Activated T-cell treated with anti-CD3 and anti-CD28 coated beads for 1 hour (primary cell): ENCODE data around the gene PLIN3.
"Not testable (repeated sequence)": the region's sequence is repeated elsewhere in the genome, so short reads cannot be mapped to it uniquely, and the experiment has no call there.

Source experiments
- DNase-seq: peaks from one replicate; pipeline ENCODE4 v3.0.0-alpha.2; 2020; ENCODE audit warnings: low read depth

PLIN3 gene, protein sequence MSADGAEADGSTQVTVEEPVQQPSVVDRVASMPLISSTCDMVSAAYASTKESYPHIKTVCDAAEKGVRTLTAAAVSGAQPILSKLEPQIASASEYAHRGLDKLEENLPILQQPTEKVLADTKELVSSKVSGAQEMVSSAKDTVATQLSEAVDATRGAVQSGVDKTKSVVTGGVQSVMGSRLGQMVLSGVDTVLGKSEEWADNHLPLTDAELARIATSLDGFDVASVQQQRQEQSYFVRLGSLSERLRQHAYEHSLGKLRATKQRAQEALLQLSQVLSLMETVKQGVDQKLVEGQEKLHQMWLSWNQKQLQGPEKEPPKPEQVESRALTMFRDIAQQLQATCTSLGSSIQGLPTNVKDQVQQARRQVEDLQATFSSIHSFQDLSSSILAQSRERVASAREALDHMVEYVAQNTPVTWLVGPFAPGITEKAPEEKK

DNA sequence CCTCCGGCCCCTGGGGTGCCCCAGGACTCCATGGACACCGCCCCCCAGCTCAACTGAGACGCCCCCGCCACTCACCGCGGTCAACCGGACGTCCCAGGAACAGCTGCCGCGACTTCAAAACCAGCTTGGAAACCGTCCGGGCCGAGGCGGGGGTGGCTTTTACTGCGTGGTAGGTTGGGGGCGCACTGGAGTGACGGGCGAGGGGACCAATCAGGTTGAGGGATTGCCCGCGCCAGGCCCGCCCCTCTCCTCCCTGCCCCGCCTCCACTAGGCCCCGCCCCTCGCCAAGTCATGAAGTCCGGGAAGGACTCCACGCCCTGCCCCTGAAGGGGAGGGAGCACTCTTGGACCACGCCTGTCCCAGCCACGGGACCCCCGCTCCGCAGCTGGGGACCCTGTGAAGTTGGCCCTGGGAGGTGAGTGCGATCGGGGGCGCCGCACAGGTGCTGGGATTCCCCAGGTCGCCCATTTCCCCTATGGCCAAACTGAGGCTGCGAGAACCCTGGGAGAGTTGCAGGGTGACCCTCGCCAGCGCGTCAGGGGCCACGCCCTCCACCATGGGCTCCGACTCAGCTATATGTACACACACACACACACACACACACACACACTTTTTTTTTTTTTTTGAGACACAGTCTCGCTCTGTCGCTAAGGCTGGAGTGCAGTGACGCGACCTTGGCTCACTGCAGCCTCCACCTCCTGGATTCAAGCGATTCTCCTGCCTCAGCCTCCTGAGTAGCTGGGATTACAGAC, at the start of gene PLIN3:
Gene PLIN3 (minus strand): TSS at position 134 of the 752 bp plus-strand sequence. CDS start 6,273 bp downstream, outside the sequence.
- DNase-seq: peak; percentile 92

- peak; percentile 30 for DNase-seq
These were observed 49.0 kb upstream of the PLIN3 start for GRCh38 chr19:4916292-4917082.

- peak; percentile 75 for DNase-seq
These were observed 47.5 kb upstream of the PLIN3 start for GRCh38 chr19:4914736-4915501.

DNA sequence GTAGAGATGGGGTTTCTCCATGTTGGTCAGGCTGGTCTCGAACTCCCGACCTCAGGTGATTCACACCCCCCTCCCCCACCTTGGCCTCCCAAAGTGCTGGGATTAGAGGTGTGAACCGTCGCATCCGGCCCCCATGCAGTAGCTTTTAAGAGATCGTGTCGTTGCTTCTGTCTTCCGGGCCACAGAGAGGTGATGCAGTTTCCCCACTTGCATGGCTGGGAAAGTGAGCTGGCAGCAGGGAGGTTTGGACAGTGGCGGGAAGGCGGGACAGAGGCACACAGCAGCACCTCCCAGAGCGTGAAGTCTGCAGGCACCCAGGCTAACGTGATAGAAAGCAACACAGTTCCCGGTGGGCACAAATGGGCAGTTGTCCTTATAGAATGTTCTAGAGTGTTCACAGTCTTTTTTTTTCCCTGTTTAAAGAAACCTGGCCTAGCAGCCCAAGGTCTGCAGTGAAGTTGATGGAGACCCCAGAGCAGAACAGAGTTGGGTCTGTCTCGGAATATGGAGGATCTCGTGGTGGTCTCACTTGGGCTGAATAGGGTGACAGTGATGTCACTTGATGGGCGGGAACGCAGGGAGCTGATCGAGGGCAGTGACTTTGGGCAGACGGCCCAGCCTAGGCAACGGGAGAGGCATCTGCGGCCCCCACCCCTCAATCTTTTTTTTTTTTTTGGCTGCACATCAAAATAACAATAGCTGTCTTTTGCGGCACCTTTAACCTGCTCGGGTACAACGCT, 46.7 kb upstream of the PLIN3 start:
- DNase-seq: no peak

GRCh38 chr19:4911786-4912672, 44.6 kb upstream of the PLIN3 start:
- DNase-seq: peak; percentile 56

GRCh38 chr19:4911314-4911713, 43.8 kb upstream of the PLIN3 start:
- no peak for DNase-seq

GRCh38 chr19:4910594-4911281, 43.3 kb upstream of the PLIN3 start:
- DNase-seq: no peak

- DNase-seq: peak; percentile 89
These were observed 42.6 kb upstream of the PLIN3 start for GRCh38 chr19:4909897-4910593.

- DNase-seq: no peak
These were observed 41.9 kb upstream of the PLIN3 start, which contains the start of gene UHRF1 for GRCh38 chr19:4909156-4909896. Gene UHRF1 (plus strand): TSS chr19:4909501. CDS start chr19:4910886, 1,385 bp downstream.

GRCh38 chr19:4908781-4909155, 41.3 kb upstream of the PLIN3 start:
- DNase-seq: no peak

DNA sequence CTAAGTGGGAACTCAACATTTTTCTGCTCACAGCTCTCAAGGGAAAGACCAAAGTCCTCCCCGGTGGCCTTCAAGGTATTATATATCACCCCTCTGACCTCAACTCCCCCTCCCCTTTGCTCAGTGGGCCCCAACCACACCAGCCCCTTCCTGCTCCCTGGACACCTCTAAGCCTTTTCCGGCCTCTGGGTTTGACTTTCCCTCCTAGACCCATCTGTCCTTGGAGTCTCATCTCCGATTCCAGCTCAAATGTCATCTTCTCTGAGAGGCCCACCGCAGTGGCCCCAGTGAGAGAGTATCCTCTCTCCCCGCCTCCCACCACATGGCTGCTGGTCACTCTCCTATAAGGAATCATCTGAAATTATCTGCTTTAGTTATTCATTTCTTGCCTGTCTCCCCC, 40.9 kb upstream of the PLIN3 start:
- DNase-seq: no peak

- DNase-seq: no peak
These were observed 39.5 kb upstream of the PLIN3 start for GRCh38 chr19:4906963-4907362.

DNA sequence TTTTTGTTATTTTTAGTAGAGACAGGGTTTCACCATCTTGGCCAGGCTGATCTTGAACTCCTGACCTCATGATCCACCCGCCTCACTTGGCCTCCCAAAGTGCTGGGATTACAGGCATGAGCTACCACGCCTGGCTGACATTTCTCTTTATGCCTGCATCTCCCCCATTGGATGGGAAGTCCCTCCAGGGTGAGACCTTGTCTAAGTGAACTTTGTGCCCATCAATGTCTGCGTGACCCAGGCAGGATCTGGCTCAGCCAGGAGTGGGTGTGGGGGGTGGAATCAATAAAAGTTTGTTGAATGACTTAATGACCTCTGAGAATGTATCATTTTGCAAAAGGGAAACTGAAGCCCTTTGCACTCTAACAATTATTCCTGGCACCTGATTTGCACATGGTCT, 37.0 kb upstream of the PLIN3 start:
- DNase-seq: no peak

DNA sequence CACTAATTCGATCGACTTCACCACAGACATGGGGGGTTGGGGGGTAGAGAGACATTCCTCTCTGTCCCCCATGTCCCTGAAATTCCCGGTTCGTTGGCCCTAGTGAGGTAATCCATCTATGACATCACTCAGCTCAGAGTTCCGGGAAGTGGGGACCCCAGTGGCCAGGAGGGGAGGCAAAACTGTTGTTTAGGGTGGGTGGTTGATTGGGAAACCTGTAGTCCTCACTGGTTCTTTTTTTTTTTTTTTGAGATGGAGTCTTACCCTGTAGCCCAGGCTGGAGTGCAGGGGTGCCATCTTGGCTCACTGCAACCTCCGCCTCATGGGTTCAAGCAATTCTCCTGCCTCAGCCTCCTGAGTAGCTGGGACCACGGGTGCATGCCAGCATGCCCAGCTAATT, 35.3 kb upstream of the PLIN3 start, which contains the start of gene ARRDC5:
Gene ARRDC5 (minus strand): TSS at position 101 of the 400 bp plus-strand sequence. CDS start 71 bp downstream, at position 30.
- DNase-seq: no peak

DNA sequence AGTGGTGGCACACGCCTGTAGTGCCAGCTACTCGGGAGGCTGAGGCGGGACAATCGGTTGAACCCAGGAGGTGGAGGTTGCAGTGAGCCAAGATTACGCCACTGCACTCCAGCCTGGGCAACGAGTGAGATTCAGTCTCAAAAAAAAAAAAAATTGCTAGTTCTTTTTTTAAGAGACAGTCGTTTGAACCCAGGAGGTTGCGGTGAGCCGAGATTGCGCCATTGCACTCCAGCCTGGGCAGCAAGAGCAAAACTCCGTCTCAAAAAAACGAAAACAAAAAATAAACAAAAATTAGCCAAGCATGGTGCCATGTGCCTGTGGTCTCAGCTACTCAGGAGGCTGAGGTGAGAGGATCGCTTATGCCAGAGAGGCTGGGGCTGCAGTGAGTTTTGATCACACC, 33.4 kb upstream of the PLIN3 start:
- DNase-seq: not testable (repeated sequence)

- no peak for DNase-seq
These were observed 29.7 kb upstream of the PLIN3 start for GRCh38 chr19:4897146-4897545.

DNA sequence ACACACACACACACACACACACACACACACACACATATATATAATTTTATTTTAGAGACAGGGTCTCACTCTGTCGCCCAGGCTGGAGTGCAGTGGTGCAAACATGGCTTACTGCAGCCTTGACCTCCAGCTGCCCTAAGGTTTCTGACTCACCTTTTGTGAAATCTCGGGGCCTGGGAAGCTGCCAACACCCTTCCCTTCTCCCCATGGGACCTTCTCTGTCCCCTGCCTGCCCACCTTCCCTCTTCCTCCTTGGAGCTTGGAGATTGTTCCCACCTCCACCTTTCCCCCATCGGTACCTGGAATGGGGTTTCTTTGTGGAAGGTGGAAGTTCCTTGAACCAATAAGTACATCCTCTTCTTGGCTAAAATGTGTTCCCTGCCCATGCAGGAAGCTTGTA, 28.9 kb upstream of the PLIN3 start:
- DNase-seq: no peak

DNA sequence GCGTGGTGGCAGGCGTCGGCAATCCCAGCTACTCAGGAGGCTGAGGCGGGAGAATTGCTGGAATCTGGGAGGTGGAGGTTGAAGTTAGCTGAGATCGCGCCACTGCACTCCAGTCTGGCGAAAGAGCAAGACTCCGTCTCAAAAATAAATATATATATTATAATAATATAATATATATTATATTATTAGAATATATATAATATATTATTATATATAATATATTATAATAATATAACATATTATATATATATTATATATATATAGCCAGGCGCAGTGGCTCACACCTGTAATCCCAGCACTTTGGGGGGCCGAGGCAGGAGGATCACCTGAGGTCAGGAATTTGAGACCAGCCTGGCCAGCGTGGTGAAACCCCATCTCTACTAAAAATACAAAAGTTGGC, 25.5 kb upstream of the PLIN3 start:
- DNase-seq: not testable (repeated sequence)
